RWPE1 (cell line): ENCODE measurements around the gene SYMPK.

ENCODE experiments used
- CTCF ChIA-PET: fragments of 350-600 bp; sonication (Branson Sonifier 250); formaldehyde crosslinking; extraction: SDS; loops from one replicate; lab custom pipeline; 2021; lab: Yijun Ruan, JAX
- POLR2A ChIA-PET: fragments of 400-600 bp; formaldehyde crosslinking; extraction: SDS; loops from one replicate; lab custom pipeline; 2020; ENCODE audit warnings: antibody characterized with exemption; ENCODE audit not compliant: low non-redundant PET; lab: Yijun Ruan, JAX
- DNase-seq: peaks from one replicate; pipeline ENCODE4 v3.0.0; 2012; ENCODE audit warnings: low spot score
- H3K27ac ChIP-seq: fragments of 450-650 bp; 2 replicates; pipeline ENCODE4 v1.5.1; 2017
- CTCF ChIP-seq: fragments of 450-650 bp; conservative IDR thresholded peaks from 2 replicates; pipeline ENCODE4 v1.5.1; 2017; ENCODE audit warnings: low read depth, mild to moderate bottlenecking

SYMPK gene

DNA sequence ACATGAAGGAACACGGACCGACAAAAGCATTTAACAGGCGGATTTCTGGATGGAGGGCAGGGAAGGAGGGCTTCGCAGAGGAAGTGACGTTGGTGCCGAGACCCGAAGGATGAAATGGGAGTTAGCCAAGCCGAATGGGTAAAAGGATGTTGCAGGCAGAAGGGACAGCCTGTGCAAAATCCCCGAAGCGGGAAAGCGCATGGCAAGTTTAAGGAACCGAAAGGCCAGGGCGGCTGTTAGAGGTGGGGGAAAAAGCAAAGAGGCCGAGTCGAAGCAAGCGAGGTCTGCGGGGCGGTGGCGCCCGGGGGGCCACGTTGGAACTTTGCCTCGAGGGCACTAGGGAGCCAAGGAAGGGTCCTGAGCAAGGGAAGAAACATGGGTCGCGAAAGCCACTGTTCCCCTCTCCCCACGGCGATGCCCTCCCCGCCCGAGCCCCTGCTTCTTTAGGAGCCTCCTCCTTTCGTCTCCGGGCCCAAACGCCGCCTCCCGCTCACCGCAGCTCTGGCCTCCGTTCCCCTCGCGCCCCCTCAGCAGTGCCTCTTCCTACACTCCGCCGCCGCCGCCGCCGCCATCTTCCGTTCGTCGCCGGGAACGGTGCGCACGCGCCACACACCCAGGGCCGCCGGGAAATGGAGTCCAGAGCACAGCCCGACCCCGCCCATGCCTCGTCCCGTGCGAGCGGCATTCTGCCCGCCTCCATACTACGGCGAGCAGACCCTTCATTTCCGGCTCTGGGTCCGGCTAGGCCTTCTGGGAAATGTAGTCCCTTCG, at the start of gene SYMPK:
SYMPK (minus strand) TSS at position 584 of the 771 bp plus-strand sequence. CDS start 8,652 bp downstream, outside the sequence.
- ChIA-PET POLR2A (no interaction called here), CTCF (interaction anchor here (0.6 to 1.7 kb wide), 3 partner anchors 18 to 185 kb away, joined by 3 to 7 read pairs (median 4); no protein-coding TSS in a partner anchor)
- H3K27ac ChIP-seq, result peak within 1 kb of the TSS; percentile 86
- TF ChIP-seq CTCF, result no peak
- peak; percentile 99 for DNase-seq

- POLR2A ChIA-PET, result no interaction called here
Observed at GRCh38 chr19:45911291-45911690, 48.3 kb upstream of the SYMPK start.

DNA sequence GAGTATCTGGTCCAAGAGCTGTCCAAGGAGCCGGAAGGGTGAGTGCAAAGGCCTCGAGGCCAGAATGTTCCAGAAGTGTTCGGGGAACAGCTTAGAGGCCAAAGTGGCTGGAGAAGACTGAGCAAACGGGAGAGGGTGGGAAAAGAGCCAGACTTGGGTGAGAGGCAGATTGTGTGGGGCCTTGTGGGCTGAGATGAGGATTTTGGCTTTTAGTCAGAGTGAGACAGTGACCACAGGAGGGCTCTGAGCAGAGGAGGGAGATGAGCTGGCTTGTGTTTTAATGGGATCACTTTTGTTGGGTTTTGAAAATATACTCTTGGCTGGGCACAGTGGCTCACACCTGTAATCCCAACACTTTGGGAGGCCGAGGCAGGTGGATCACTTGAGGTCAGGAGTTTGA, 46.0 kb upstream of the SYMPK start:
- CTCF ChIA-PET, result no interaction called here
- POLR2A ChIA-PET, result interaction anchor here (0.5 kb wide), 1 partner anchor 49 kb away, joined by 5 read pairs; no protein-coding TSS in a partner anchor
- no peak for DNase-seq
- no peak for TF ChIP-seq CTCF
- H3K27ac ChIP-seq, result no peak overlapping the region

More at GRCh38 chr19:45911291-45911690, 48.3 kb upstream of the SYMPK start:
- no peak overlapping the region for H3K27ac ChIP-seq
- CTCF ChIA-PET, result no interaction called here
- no peak for DNase-seq
- TF ChIP-seq CTCF, result no peak

- CTCF ChIA-PET, result no interaction called here
- peak overlapping the region; percentile 61 for H3K27ac ChIP-seq
- POLR2A ChIA-PET, result no interaction called here
- no peak for DNase-seq
- no peak for TF ChIP-seq CTCF
Observed at GRCh38 chr19:45906221-45906620, 43.3 kb upstream of the SYMPK start.

DNA sequence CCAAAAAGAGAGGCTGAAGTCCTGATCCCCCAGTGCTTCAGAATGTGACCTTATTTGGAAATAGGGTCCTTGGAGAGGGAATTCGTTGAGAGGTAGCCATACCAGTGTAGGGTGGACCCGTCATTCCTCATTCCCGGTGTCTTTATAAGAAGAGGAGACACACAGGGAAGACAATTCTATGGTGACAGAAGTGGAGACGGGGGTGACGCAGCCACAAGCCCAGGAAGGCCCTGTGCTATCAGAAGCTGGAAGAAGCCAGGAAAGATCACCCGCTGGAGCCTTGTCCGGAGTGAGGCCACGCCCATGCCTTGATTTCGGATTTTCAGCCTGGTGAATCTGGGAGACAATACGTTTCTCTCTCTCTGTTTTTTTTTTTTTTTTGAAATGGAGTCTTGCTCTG, 42.1 kb upstream of the SYMPK start:
- POLR2A ChIA-PET, result no interaction called here
- CTCF ChIA-PET, result no interaction called here

More for the DNA sequence above, 42.1 kb upstream of the SYMPK start:
- no peak for DNase-seq
- H3K27ac ChIP-seq, result no peak overlapping the region
- no peak for TF ChIP-seq CTCF
